ENCODE results near the gene AFG1L.
"Not testable (repeated sequence)": the region's sequence is repeated elsewhere in the genome, so short reads cannot be mapped to it uniquely, and the experiment has no call there.

AFG1L gene

DNA sequence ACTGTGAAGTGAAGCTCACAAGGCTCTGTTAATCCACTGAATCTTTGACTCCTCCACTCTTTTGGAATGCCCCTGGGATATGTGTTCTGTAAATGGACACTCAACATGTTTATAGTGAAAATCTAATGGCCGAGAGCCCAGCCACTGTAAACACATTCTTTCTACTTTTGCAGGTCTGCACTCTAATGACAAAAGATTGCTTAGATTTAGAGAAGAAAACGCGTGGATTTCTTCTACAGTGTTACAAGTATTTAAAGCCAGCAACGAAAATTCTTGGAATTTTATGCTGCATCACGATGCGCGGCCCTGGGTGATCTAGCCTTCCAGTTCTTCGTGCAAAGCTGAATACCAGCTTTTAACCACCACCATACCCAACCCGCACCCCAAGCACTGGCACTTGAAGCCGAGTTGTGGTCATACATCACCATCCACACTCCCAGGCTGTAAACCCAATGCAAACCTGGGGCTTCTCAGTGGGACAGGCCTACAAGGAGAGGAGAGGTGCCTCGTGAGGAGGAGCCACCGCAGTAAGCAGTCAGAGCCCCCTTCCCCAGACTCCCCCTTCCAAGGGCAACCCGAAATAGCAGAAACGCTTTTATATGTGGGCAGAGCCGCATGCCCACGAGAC is 262.1 kb downstream of the AFG1L start:
- no peak for DNase-seq (ENCODE audit: low read depth in 2 of 2)

DNA sequence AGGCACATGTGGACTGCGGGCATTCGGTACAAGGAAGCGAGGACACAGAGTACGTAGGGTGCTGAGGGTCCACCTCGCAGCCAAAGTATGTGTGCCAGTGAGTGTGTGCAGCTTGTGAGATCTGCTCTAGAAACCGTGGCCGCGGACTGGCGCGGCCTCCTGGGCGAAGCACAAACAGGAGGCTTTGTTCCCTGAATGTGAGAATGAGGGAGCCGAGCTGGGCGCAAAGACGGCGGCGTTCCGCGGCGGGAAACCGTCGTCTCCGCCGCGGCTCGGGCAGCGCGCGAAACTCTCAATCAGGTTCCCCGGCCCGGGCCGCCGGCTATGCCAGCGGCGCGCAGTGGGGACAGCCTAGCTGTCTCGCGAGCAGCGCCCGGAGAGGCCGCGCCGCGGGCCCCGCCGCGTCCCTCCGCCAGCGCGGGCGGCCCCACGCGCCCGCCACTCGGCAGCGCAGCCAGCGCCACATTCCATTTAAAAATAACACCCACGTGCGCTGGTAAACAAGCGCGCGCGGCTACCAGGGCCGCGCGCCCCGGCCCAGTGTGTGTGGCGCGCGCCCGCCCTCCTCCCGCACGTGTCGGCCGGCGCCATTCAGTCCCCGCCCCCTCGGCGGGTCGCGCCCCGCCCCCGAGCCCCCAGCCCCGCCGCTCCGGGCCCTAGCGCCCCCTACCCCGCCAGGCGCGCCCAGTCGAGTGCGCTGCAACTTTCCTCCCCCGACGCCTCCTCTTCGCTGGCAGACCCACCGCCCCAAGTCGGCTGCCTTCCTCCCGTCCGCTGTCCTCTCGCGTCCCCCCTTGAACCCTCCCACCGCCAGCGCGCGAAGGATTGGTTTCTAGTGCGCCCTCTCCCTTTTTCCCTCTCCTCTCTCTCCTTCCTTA is 262.9 kb downstream of the AFG1L start:
- no peak for DNase-seq (ENCODE audit: low read depth in 2 of 2)

DNA sequence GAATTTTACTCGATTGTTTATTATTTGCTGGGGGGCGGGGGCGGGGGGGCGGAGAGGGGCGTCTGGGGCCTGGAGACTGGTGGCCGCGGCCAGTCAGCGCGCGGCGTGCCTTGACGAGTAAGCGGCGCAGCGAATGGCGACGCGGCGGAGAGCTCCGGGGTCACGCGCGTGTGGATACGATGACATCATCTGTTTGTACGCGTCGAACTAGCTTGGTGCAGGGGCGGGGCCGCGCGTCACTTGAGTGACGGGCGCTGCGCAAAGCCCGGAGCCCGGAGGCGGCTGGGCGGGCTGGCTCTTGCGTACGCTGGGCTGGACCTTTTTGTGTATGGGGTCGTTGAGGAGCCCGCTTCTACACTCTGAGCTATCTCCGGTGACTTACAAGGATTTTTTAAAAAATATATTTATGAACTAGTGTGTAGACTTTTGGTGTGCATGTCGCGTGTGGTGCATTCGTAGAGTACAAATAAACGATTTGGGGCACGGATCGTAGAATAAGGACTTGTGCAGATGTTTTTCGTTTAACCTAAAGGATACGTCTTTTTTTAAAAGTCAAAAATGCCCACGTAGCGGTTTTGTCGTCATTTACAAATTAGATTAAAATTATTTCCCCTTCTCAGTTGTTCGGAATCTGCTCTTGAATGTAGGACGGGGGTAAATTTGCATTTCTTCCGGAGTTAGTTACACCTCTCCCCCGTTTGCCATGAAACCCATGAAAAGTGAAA is 263.7 kb downstream of the AFG1L start:
- DNase-seq (ENCODE audit: low read depth in 2 of 2) = peak; percentile 98

DNA sequence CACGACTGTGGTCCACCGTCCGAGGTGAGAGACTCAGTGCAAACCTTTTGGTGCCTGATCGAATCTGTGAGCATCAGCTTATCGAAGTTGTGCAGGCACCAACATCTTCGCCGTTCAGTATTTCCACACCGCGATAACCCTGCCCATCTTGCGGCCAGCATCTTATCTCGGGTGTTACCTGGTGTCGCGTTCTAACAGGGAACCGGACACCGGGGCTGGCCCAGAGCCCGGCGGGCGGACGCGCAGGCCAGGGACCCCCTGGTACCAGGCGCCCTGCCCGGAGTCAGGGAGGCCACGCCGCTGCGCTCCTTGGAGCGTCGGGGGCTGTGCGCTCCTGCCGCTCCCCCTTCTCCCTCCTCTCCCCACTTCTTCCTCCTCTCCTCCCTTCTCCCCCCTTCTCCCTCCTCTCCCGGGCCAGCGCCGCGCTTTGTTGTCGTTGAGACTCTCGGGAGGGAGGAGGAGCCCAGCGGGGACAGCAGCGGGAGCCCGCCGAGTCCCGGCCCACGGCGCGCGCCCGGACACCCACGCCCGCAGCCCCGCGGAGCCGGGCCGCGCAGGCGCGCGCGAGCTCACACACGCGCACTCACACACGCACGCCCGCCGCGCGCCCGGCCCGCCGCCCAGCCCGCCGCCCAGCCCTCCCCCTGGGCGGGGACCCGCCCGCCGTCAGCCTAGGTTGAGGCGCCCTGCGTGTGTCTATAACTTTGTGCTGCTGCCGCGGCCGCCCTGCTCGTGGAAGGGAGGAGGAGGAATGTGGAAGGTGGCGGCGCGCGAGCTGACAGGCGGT is 264.4 kb downstream of the AFG1L start:
- peak; percentile 79 to 80 for DNase-seq (ENCODE audit: low read depth in 2 of 2)

DNA sequence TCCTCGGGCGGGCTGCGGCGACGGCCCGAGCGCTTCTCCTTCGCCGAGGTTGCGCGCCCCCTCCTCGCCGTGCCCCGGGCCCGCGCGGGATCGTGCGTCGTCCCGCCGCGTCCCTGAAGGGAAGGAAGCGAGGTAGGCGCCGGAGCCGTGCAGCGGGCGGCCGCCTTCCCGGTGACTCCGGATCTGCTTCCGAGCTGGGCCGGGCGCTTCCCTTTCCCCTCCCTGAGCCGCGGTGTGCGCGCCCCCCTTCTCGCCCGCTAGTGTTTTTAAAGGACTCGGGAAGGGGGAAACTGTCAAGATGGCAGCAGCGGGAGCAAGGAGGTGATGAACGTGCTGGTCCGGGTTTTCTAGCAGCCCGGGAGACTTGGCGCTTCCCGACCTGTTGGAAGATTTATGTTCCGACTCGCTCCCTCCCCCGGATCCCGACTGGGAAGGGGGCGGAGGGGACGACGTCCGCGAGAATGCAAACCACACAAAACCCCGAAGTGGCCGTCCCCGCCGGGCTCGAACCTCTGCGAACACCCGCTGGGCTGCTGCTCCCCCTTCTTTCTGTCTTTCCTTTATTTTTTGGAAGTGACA is 265.1 kb downstream of the AFG1L start:
- peak; percentile 76 to 80 for DNase-seq (ENCODE audit: low read depth in 2 of 2)

DNA sequence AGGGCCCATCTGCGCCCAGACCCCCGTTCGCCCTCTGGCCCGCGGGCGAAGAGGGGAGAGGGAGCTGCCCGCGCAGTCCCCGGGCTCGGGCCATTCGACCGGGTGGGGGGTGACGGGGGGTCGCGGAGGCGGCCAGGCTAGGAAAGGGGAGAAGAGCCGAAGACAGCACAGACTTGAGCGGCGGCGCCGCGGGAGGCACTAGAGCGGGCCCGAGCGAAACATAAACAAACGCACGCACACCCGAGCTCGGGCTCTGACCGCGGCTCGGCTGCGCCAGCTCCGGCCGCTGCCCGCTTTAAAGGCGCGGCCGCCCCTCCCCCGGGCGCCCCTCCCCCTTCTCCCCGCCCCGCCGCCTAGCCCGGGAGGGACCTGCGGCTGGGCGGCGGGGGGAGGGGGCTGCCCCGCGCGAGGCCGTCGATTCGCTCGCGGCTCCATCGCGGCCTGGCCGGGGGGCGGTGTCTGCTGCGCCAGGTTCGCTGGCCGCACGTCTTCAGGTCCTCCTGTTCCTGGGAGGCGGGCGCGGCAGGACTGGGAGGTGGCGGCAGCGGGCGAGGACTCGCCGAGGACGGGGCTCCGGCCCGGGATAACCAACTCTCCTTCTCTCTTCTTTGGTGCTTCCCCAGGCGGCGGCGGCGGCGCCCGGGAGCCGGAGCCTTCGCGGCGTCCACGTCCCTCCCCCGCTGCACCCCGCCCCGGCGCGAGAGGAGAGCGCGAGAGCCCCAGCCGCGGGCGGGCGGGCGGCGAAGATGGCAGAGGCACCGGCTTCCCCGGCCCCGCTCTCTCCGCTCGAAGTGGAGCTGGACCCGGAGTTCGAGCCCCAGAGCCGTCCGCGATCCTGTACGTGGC is 265.8 kb downstream of the AFG1L start, which contains the start of gene FOXO3:
Gene FOXO3 (plus strand): TSS at position 455 of the 846 bp plus-strand sequence. CDS start 292 bp downstream, at position 747.
- DNase-seq (ENCODE audit: low read depth in 2 of 2) = peak; percentile 68 to 70

DNA sequence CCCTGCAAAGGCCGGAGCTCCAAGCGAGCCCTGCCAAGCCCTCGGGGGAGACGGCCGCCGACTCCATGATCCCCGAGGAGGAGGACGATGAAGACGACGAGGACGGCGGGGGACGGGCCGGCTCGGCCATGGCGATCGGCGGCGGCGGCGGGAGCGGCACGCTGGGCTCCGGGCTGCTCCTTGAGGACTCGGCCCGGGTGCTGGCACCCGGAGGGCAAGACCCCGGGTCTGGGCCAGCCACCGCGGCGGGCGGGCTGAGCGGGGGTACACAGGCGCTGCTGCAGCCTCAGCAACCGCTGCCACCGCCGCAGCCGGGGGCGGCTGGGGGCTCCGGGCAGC is 266.4 kb downstream of the AFG1L start:
- DNase-seq (ENCODE audit: low read depth in 2 of 2) = not testable (repeated sequence)

DNA sequence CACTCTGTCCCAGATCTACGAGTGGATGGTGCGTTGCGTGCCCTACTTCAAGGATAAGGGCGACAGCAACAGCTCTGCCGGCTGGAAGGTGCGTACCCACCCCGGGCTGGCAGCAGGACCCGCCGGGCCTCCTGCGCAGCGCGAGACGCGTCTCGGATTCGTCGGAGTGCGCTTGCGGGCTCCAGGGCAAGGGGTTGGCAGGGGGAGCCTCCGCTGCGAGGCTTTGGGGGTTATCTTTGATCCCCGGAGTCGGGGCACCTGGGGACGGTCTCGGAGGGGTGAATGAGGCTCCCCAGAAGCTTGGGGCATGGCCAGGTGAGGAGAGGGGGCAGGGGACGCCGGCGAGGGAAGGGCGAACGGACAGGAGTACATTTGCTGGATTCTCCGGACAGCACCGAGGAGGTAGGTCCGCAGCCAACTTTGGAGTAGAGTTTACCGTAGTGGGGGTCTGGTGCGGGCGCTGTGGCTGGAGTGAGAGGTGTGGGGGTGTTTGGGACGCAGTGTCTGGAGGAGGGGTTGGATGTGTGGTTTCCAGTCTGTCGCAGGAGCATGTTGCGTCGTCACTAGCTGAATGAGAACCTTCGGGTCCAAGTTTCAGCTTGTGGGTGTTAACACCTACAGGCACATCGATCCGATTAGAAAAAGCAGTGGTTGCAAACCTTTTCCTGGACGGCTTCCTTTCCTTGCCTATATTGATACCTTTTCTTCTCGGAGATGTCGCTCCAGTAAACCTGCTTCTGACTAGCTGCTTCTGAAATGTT is 267.1 kb downstream of the AFG1L start:
- DNase-seq (ENCODE audit: low read depth in 2 of 2) = no peak

DNA sequence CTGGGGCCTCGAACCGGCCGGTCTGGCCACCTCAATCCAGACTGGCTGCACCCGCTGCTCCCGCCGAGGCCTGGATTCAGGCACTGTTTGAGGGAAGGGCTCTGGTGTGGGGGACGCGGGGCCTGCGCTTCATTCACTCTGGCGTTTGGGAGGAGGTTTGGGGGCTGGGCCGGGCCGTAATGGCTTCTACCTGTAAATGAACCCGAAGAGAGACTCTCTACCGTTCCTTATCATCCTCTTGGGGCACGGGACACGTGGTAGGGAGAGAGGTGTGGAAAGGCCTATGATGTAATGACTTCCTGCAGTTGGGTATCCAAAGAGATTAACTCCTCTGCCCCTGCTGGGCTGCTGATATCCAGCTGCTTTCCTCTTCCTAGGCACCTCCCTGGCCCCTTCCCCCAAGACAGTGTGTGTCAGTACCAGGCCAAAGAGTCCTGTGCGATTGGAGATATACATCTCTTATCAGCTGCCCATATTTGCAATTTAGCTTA is 267.7 kb downstream of the AFG1L start:
- no peak for DNase-seq (ENCODE audit: low read depth in 2 of 2)

DNA sequence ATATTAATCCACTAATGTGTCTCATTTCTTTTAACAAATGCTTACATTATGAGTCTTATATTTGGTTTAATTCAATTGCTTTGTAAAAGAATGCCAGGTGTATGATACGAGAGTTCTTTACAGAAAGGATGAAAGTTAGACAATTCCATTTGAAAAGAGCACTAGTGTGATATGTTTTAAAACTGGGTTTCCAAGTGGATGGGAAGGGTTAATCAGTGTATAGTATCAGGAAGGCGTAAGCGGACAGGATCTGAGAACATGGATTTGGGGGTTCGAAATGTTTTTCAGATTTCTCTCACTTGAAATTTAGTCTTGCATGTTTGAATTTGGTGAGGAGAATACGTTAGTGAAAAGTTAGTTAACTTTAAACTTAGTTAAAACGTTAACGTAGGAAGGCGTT is 268.4 kb downstream of the AFG1L start:
- no peak for DNase-seq (ENCODE audit: low read depth in 2 of 2)

DNA sequence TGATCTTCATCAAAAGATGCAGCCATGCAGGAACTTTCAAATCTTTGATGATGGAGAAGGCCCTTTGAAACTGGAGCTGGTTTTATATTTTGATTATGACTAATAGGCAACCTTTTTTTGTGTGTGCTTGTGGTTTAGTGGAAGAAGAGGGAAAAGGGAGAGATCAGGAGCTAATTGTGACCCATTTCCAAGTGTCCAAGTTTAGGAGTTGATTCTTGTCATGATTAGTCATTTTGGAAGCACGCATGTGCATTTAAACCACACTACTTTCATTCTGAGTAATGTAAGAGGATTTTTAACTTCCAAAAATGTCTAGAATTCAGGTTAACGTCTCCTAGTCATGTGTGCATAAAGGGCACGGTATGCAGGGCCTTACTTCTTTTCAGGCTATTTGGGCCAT is 269.3 kb downstream of the AFG1L start:
- peak; percentile 93 to 94 for DNase-seq (ENCODE audit: low read depth in 2 of 2)

DNA sequence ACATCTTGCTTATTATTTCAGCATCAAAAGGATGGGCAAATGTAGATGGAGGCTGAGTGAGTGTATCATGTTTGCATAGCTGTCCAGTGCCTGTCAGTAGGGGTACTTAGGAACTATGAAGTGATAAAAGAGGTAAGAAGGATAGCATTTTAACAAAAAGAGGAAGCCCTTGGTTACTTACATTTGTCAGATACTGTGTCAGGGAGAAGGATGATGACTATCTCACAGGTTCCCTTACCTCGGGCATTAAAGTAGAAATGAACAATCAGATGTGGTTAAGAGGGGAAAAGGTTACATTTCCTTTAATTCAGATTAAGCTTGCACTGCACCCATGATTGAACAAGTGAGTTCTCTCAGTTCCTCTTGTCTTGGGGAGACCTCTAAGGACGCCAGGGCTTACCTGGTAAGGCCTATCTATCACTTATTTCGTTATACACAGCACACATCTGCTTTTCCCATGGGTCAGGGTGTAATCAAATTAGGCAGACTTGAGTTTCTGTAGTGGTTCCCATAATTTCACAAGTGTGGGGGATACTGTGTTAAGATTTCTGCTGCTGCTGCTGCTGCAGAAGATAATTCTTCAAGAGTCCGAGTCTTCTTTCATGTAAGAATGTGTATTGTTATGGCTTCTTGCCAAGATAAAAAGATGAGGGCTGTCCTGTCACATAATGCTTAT is 270.4 kb downstream of the AFG1L start:
- no peak for DNase-seq (ENCODE audit: low read depth in 2 of 2)

DNA sequence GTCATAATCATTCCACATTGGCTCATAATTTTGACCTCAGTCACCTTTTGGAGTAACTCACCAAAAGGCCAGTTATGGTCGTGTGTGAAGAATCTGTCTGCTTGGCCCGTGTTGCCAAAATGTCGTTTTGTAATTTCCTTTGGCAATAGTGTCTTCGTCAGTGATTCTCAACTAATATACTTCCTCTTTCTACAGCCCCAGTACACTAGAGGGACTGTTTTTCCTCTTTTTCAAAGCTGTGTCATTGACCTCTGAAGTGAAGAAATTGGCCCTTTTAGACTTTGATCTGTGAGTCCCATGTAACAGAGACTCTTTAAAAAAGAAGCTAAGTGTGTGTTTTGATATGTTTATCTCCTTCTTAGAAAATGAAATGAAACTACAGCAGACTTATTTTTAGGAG is 271.0 kb downstream of the AFG1L start:
- DNase-seq (ENCODE audit: low read depth in 2 of 2) = no peak

DNA sequence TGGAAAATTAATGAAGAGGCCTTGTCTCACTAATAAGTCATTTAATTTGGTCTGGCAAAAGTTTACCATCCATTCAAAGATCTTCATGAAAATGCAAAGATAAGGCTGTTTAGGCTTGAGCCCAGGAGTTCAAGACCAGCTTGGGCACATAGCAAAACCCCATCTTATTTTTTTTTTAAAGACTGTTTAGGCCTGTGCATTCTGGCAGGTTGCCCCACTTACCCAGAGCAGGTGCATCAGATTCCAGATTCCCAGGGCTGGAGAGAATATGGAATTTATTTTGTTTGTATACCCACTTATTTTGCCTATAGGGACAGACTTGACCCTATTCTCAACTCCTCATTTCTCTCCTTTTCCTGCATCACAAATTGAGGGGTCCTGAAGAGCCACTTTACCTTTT is 271.6 kb downstream of the AFG1L start:
- no peak for DNase-seq (ENCODE audit: low read depth in 2 of 2)

DNA sequence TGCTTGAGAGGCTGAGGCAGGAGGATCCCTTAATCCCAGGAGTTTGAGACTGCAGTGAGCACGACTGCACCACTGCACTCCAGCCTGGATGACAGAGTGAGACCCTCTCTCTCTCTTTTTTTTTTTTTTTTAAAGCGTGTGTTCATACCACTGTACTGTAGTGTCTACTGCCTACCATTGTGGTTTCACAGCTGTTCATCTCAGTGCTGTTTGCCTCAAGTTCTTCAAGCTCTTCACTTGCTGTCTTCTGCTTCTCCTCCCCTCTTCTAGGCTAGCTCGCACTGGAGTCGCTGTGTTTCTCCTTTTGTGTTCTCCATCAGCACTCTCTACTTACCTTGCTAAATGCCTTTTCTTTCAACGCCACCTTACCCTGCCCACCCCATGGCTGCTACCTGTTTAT is 273.2 kb downstream of the AFG1L start:
- no peak for DNase-seq (ENCODE audit: low read depth in 2 of 2)

DNA sequence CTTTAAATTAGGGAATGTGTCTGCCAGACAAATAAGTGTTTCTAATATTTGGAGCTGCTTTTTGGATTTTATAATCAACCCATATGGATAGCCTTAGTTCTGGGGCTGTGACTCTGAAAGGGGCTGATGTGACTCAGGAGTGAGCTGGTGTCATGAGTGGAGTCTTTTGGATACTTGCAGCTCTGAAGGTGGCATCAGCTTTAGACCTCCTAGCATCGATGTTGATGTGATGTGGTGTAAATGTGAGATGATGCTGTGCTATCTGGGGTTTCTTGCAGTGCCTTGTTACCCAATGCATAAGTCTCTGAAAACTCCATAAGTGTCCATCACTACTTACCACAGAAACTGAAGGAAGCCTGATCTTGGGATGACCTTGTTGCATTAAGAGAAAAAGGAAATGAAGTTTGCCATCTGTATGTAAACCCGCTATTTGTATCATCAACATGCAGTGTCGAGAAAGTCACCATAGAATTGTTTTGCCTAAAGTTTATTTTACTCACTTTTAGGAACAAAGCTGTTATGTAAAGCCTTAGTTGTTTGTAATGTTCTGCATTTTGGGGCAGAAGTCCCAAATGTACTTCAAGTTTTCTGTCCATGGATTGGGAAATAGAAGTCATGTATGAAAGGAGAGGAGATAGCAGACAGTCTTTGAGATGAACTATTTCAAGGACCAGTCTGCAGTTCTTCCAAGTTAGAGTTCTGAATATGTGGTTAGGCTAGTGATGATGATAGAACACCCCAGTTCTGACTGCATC is 273.9 kb downstream of the AFG1L start:
- DNase-seq (ENCODE audit: low read depth in 2 of 2) = no peak

DNA sequence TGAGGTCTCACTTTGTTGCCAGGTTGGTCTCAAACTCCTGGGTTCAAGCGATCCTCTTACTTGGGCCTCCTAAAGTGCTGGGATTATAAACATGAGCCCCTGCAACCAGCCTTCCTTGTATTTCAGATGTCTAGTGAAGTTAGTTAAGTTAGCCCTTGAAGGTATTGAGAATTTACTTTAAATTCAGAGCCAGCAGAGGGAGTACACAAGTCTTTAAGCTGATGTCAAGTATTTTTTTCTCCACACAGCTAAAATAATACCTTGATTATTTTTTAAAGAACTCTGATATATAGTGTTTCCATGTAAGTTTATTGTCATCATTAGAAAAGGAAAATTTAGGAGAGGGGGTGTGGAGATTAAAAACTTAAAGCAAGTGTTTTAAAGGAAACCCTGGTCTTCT is 275.7 kb downstream of the AFG1L start:
- DNase-seq (ENCODE audit: low read depth in 2 of 2) = no peak

DNA sequence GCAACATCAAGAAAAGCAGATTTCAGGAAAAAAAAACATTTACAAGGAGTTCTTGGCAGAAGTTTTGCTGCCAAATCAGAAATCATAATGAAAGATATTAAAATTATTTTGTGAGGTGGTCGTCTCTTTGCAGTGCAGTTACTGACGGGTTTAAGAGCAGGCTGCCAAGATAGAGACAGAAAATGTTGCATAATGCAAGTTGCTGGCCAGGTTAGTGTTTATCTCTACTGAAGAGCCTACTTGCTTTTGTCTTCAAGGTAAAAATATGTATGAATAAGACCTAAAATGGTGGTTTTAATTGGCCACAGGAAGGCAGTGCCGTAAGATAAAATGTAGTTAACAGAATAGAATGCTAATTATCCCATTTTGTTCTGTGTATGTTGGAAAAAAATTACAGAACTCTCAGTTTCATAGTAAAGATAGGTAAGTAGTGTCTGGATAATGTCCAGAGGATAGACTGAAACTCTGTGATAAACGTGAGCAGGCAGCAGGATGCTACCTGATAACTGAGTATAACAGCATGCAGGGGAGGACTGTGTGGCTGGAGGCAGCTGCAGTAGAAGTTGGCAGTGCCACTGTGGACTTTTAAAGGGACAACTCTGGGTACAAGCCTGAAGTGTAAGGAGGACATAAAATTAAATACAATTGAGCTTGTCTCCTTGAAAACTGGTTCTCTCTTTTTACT is 279.7 kb downstream of the AFG1L start:
- DNase-seq (ENCODE audit: low read depth in 2 of 2) = no peak
